HL-60 (cell line): ENCODE results near the gene KRT24.

Experiments
- POLR2AphosphoS5 ChIP-seq: IDR thresholded peaks from 2 replicates; pipeline ENCODE4 v1.6.1; 2012; ENCODE audit warnings: low read depth
- TF ChIP-seq, protein P1 (sequence below): IDR thresholded peaks from one replicate; pipeline ENCODE4 v1.5.1; 2011; ENCODE audit warnings: low read length, control low read depth, inconsistent platforms; ENCODE audit not compliant: insufficient read depth

DNA sequence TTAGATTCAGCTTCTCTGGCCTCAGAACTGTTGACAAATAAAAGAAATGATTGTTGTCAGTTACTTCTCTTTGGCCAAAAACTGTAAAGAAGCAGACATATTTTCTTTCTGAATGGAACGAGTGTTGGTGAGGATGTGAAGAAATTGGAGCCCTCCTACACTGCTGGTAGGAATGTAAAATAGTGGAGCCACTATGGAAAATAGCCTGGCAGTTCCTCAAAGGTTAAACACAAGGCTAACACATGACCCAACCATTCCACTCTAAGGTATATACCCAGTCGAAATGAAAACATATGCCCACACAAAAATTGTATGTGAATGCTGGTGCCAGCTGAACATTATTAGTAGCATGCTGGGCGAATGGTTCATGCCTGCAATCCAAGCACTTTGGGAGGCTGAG lies 14.2 kb upstream of the KRT24 start:
- TF ChIP-seq, protein P1, sequence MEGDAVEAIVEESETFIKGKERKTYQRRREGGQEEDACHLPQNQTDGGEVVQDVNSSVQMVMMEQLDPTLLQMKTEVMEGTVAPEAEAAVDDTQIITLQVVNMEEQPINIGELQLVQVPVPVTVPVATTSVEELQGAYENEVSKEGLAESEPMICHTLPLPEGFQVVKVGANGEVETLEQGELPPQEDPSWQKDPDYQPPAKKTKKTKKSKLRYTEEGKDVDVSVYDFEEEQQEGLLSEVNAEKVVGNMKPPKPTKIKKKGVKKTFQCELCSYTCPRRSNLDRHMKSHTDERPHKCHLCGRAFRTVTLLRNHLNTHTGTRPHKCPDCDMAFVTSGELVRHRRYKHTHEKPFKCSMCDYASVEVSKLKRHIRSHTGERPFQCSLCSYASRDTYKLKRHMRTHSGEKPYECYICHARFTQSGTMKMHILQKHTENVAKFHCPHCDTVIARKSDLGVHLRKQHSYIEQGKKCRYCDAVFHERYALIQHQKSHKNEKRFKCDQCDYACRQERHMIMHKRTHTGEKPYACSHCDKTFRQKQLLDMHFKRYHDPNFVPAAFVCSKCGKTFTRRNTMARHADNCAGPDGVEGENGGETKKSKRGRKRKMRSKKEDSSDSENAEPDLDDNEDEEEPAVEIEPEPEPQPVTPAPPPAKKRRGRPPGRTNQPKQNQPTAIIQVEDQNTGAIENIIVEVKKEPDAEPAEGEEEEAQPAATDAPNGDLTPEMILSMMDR = no peak
- TF ChIP-seq POLR2AphosphoS5 = no peak
